Right atrium auricular region (tissue), 2 donors: Measurements from ENCODE around the gene BCAM. TPM values are rescaled to one million over a fixed set of nuclear protein-coding genes. Genes with fewer than 3 reads are reported as not detected.
A peak's percentile ranks its signal among the peaks of the same experiment; 100 is the strongest.

Source experiments
- DNase-seq: peaks from one replicate; pipeline ENCODE4 v3.0.0-alpha.2; 2019; ENCODE audit warnings: low spot score
- H3K27ac ChIP-seq, 2 donors: fragments of 200-600 bp; sonication (generic); 1 replicate in 1 of 2; 2 replicates in 1 of 2; pipeline ENCODE4 v1.5.1; 2016 to 2019
- H3K27me3 ChIP-seq, 2 donors: fragments of 200-600 bp; sonication (generic); one replicate each; pipeline versions ENCODE4 v1.5.1 to v1.6.0; 2017 to 2019
- H3K36me3 ChIP-seq: fragments of 200-600 bp; sonication (generic); one replicate; pipeline ENCODE4 v1.5.1; 2016
- H3K4me1 ChIP-seq, 2 donors: fragments of 200-600 bp; sonication (generic); one replicate each; pipeline versions ENCODE4 v1.5.1 to v1.6.0; 2017 to 2019
- H3K4me3 ChIP-seq, 2 donors: fragments of 200-600 bp; sonication (generic); 1 replicate in 1 of 2; 2 replicates in 1 of 2; pipeline ENCODE4 v1.5.1; 2017 to 2019; ENCODE audit warnings: mild to moderate bottlenecking in 1 of 2, moderate library complexity in 1 of 2
- H3K9me3 ChIP-seq, 2 donors: fragments of 200-600 bp; sonication (generic); one replicate each; pipeline ENCODE4 v1.5.1; 2019
- total RNA-seq, 2 donors: library from RNA; depleted of rRNA; stranded (reverse); fragments of >200 nt; gene quantifications; one replicate each; pipeline ENCODE4 v1.1.0, GENCODE V29; 2016
- TF ChIP-seq, protein P1 (sequence below), 2 donors: fragments of 200-600 bp; sonication (generic); IDR thresholded peaks; one replicate each; pipeline ENCODE4 v1.5.1; 2019; ENCODE audit warnings: antibody characterized with exemption in 2 of 2

Gene BCAM
- total RNA-seq, 2 donors from 2014 or later = 82.1 to 102 TPM

DNA sequence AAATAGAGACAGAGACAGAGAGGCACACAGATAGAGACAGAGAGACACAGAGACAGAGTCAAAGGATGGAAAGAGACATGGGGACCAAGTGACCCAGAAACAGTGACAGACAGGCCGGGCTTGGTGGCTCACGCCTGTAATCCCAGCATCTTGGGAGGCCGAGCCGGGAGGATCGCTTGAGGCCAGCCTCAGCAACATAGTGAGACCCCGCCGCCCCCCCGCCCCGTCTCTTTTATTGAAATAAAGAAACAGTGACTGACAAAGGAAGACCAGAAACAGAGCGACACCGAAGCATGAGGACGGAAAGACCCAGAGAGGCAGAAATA is 36.3 kb downstream of the BCAM start:
- Histone ChIP-seq H3K36me3 (no peaks in the 10 kb centered on the region), H3K4me1 (peaks cover 0 to 43% of the 10 kb centered on the region in 2 donors), H3K27me3 (no peaks in the 10 kb centered on the region), H3K9me3 (no peaks in the 10 kb centered on the region), H3K4me3 (peak overlapping the region; percentile 34 to 100), H3K27ac (peak overlapping the region; percentile 82 to 96)
- no peak for DNase-seq
- TF ChIP-seq, protein P1, sequence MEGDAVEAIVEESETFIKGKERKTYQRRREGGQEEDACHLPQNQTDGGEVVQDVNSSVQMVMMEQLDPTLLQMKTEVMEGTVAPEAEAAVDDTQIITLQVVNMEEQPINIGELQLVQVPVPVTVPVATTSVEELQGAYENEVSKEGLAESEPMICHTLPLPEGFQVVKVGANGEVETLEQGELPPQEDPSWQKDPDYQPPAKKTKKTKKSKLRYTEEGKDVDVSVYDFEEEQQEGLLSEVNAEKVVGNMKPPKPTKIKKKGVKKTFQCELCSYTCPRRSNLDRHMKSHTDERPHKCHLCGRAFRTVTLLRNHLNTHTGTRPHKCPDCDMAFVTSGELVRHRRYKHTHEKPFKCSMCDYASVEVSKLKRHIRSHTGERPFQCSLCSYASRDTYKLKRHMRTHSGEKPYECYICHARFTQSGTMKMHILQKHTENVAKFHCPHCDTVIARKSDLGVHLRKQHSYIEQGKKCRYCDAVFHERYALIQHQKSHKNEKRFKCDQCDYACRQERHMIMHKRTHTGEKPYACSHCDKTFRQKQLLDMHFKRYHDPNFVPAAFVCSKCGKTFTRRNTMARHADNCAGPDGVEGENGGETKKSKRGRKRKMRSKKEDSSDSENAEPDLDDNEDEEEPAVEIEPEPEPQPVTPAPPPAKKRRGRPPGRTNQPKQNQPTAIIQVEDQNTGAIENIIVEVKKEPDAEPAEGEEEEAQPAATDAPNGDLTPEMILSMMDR (IDR thresholded peaks at IDR 0.05) = no peak

DNA sequence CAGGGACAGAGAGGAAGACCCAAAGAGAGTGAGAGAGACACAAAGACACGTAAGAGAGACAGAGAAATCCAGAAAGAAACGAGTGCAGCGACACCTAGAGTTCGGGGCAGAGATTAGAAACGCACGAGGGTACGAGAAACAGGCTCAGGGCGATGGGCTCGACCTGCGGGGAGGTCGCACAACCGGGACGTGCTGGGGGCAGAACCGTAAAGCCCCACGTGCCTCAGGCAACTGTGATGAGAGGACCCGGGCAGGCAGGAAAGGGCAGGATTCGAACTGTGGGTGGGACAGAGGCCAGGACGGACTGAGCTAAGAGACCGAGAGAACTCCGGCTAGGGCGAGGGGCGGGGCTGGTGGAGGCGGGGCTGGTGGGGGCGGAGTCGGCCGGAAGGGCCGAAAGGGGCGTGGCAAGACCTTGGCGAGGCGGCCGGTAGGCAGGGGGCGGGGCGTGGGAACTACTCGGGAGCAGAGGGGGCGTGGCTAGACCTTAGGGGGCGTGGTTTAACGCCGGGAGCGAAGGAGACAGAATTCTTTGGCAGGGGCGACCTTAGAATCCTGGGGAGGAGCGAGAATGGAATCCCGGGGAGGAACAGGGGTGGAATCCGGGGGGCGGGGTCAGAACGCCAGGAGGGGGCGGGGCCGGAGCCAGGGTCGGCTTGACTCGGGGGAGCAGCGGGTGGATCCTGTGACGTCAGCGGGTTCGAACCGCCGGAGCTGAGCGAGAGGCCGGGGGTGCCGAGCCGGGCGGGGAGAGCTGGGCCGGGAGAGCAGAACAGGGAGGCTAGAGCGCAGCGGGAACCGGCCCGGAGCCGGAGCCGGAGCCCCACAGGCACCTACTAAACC is 36.9 kb downstream of the BCAM start, which contains the start of gene NECTIN2:
Gene NECTIN2 (plus strand): TSS at position 686 of the 843 bp plus-strand sequence. CDS start 229 bp downstream, outside the sequence.
- H3K9me3 ChIP-seq = no peaks in the 10 kb centered on the region
- peak within 1 kb of the TSS; percentile 96 to 99 for H3K27ac ChIP-seq
- H3K27me3 ChIP-seq = no peaks in the 10 kb centered on the region
- no peaks in the 10 kb centered on the region for H3K36me3 ChIP-seq
- peak within 1 kb of the TSS; percentile 96 to 100 for H3K4me3 ChIP-seq
- peaks cover 0 to 49% of the 10 kb centered on the region in 2 donors for H3K4me1 ChIP-seq
- TF ChIP-seq, protein P1 (IDR thresholded peaks at IDR 0.05) = peak; percentile 65 to 79
- peak; percentile 99 for DNase-seq

DNA sequence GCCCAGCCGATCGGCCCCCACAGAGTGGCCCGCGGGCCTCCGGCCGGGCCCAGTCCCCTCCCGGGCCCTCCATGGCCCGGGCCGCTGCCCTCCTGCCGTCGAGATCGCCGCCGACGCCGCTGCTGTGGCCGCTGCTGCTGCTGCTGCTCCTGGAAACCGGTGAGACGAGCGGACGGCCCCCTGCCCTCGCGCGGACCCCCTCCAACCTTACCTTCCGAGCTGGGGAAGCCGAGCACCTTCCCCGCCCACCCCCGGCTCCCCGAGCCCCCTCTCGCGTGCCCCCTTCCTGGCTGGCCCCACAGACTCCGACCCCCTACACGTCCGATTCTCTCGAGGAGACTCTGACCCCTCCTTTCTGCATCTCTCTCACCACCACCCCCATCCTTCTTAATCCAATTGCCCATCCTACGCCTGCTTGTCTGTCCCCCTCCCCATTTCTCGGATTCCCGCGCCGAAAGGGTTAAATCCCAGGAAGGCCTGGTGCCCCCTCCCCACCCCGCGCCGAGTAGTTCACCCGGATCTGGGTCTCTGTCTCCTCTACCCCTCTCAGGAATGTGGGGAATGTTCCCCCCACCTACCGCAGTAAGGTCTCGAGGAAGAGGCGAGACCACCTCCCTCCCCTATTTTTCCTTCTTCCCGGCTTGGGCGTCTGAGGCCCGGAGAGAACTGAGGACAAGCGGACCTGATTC is 37.7 kb downstream of the BCAM start:
- H3K4me3 ChIP-seq = peak overlapping the region; percentile 96 to 100

DNA sequence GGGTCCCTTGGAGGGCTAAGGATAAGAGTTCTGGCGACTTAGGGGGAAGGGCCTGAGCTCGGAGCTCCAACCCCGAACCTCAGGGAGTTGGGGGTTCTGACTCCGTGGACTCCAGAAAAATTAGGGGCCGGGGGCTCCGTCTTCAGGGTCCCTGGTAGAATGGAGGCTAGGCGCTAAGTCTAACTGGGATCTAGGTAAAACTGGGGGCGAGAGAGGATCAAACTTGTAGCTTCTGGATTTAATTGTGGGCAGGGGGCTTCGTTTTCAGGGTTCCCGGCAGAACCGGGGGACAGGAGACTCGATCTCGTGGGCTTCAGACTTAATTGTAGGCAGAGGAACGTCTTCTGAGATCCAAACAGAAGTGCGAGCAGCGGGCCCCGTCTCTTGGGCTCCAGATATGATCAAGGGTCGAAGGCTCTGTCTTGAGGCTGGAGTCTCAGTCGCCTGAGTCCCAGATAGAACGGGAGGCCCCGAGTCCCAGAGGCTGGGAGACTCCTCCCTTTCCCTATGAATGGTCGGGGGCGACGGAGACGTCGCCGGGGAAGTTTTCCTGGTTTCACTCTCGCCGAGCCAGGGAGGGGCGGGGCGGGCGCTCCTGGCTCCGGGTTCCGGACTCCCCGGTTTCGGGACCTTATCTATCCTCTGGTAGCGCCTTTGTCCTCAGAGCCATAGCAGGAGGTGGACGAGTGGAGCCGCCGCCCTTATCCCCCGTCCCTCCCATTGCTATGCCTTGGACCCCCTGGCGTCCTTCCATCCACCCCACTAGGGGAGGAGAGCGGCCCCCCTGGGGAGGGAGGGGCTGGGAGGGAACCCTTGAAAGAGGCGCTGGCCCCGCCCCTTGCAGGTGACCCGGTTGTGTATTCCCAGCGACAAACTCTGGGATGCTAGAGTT is 38.5 kb downstream of the BCAM start:
- peak overlapping the region; percentile 96 to 100 for H3K4me3 ChIP-seq

More for the DNA sequence above, 37.7 kb downstream of the BCAM start:
- Histone ChIP-seq H3K36me3 (no peaks in the 10 kb centered on the region), H3K27ac (peak overlapping the region; percentile 96 to 99), H3K4me1 (peaks cover 0 to 56% of the 10 kb centered on the region in 2 donors), H3K9me3 (no peaks in the 10 kb centered on the region), H3K27me3 (no peaks in the 10 kb centered on the region)
- no peak for DNase-seq
- TF ChIP-seq, protein P1 (IDR thresholded peaks at IDR 0.05) = no peak

More for the DNA sequence above, 38.5 kb downstream of the BCAM start:
- no peaks in the 10 kb centered on the region for H3K9me3 ChIP-seq
- peak overlapping the region; percentile 96 to 99 for H3K27ac ChIP-seq
- H3K36me3 ChIP-seq = no peaks in the 10 kb centered on the region
- peaks cover 0 to 57% of the 10 kb centered on the region in 2 donors for H3K4me1 ChIP-seq
- TF ChIP-seq, protein P1 (IDR thresholded peaks at IDR 0.05) = no peak
- no peaks in the 10 kb centered on the region for H3K27me3 ChIP-seq
- DNase-seq = peak; percentile 87
